AG04450 (cell line): ENCODE results near the gene MED28. TPM values are rescaled to one million over a fixed set of nuclear protein-coding genes. Genes with fewer than 3 reads are reported as not detected.
"Not testable (repeated sequence)": the region's sequence is repeated elsewhere in the genome, so short reads cannot be mapped to it uniquely, and the experiment has no call there.

Experiments
- CTCF ChIA-PET: fragments of 300-600, 350-600 bp; formaldehyde crosslinking; extraction: SDS; loops from one replicate; lab custom pipeline; 2022; ENCODE audit warnings: antibody characterized with exemption, inconsistent platforms; lab: Charles Lee
- POLR2A ChIA-PET: fragments of 350-600 bp; formaldehyde crosslinking; extraction: SDS; loops from one replicate; lab custom pipeline; 2021; ENCODE audit warnings: antibody characterized with exemption, inconsistent platforms; lab: Yijun Ruan, JAX
- DNase-seq: peaks from one replicate; pipeline ENCODE4 v3.0.0-alpha.2; 2011; ENCODE audit warnings: low read depth, low spot score
- H3K27ac ChIP-seq: one replicate; pipeline ENCODE4 v1.5.1; 2012; ENCODE audit warnings: low read depth, low read length, control low read depth
- H3K27me3 ChIP-seq: one replicate; pipeline ENCODE4 v1.6.0; 2012; ENCODE audit warnings: low read length; ENCODE audit not compliant: control insufficient read depth, insufficient read depth
- H3K4me3 ChIP-seq: 2 replicates; pipeline ENCODE4 v1.5.1; 2011; ENCODE audit warnings: mild to moderate bottlenecking, low read depth, low read length, control low read depth
- H3K9me3 ChIP-seq: 2 replicates; pipeline ENCODE4 v1.5.1; 2012; ENCODE audit warnings: low read length; ENCODE audit not compliant: control insufficient read depth, insufficient read depth
- polyA plus RNA-seq: library from polyadenylated mRNA; depleted of rRNA; stranded (reverse); fragments of >200 nt; gene quantifications from 2 replicates; pipeline ENCODE4 v1.2.3, GENCODE V29; 2011
- TF ChIP-seq, protein P1 (sequence below): IDR thresholded peaks from 2 replicates; pipeline ENCODE4 v1.5.1; 2011; ENCODE audit warnings: low read depth, low read length, control low read depth, inconsistent platforms

MED28 gene
- polyA plus RNA-seq, 1 experiment, result 48.6 TPM

DNA sequence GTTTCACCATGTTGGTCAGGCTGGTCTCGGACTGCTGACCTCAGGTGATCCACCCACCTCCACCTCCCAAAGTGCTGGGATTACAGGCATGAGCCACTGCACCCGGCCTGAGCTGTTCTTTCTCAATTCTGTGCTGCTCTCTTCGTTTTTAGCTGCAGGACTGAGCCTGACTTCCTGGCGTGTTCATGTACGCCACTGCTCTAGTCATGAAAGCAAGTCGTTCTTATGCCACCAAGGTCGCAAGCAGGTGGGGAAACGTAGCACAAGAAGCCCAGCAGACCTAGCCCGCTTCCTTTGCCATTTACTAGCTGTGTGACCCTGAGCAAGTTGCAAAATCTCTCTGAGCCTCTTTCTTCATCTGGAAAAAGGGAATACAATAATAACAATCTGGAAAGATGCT lies 43.4 kb downstream of the MED28 start:
- CTCF ChIA-PET, result interaction anchor here (0.6 to 1.3 kb wide), 3 partner anchors 15 to 109 kb away, joined by 3 to 4 read pairs (median 3); no protein-coding TSS in a partner anchor

DNA sequence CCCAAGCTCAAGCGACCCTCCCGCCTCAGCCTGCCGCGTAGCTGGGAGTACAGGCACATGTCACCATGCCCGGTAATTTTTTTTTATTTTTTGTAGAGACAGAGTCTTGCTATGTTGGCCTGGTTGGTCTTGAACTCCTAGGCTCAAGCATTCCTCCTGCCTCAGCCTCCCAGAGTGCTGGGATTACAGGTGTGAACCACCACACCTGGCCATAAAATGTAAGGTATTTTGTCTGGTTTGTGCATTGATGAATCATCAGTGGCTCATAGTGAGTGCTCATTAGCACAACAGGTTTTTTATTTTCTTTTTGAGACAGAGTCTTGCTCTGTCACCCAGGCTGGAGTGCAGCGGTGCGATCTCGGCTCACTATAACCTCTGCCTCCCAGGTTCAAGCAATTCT lies 44.8 kb downstream of the MED28 start:
- DNase-seq, POLR2A ChIA-PET, H3K27ac ChIP-seq, H3K27me3 ChIP-seq, H3K9me3 ChIP-seq, H3K4me3 ChIP-seq, CTCF ChIA-PET: not testable (repeated sequence)

More for the DNA sequence above, 43.4 kb downstream of the MED28 start:
- no peak for DNase-seq
- Histone ChIP-seq H3K27ac (no peak overlapping the region), H3K27me3 (peaks cover 4% of the 10 kb centered on the region), H3K4me3 (no peak overlapping the region), H3K9me3 (no peaks in the 10 kb centered on the region)
- POLR2A ChIA-PET, result no interaction called here
- TF ChIP-seq, protein P1, sequence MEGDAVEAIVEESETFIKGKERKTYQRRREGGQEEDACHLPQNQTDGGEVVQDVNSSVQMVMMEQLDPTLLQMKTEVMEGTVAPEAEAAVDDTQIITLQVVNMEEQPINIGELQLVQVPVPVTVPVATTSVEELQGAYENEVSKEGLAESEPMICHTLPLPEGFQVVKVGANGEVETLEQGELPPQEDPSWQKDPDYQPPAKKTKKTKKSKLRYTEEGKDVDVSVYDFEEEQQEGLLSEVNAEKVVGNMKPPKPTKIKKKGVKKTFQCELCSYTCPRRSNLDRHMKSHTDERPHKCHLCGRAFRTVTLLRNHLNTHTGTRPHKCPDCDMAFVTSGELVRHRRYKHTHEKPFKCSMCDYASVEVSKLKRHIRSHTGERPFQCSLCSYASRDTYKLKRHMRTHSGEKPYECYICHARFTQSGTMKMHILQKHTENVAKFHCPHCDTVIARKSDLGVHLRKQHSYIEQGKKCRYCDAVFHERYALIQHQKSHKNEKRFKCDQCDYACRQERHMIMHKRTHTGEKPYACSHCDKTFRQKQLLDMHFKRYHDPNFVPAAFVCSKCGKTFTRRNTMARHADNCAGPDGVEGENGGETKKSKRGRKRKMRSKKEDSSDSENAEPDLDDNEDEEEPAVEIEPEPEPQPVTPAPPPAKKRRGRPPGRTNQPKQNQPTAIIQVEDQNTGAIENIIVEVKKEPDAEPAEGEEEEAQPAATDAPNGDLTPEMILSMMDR, result no peak

DNA sequence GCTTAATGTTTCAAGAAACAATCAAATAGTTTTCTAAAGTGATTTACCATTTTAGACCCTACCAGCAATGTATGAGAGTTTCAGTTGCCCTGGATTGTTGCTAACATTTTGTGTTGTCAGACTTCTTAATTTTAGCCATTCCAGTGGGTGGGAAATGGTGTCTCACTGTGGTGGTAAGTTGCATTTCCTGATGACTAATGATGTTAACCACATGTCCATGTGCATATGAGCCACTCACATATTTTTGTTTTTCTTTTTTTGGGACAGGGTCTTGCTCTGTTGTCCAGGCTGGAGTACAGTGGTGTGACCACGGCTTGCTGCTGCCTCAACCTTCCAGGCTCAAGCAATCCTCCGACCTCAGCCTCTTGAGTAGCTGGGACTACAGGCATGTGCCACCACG lies 48.3 kb downstream of the MED28 start:
- TF ChIP-seq, protein P1, result no peak

DNA sequence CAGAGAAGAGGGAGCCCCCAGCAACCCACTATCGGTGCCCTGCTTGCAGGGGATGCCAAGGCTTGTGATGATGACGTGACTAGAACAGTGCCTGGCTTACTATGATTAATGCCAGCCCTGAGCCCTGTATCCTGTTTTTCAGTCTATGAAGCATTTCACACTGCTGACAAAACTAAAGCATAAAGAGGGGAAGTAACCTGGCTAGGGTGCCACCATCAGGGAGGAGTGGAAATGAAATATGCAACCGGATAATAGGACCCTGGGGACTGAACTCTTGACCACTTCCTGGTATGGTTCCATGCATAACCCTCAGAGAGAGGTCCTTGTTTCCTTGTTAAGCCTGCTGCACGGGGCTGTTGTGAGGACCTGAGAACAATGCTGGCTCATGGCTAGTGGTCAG lies 50.3 kb downstream of the MED28 start:
- Histone ChIP-seq H3K9me3 (no peaks in the 10 kb centered on the region), H3K27me3 (peaks cover 2% of the 10 kb centered on the region), H3K27ac (no peak overlapping the region), H3K4me3 (no peak overlapping the region)
- DNase-seq, result no peak
- ChIA-PET POLR2A (no interaction called here), CTCF (no interaction called here)
- TF ChIP-seq, protein P1, result no peak

More for the DNA sequence above, 48.3 kb downstream of the MED28 start:
- ChIA-PET POLR2A (no interaction called here), CTCF (no interaction called here)
- no peak for DNase-seq
- Histone ChIP-seq H3K9me3 (no peaks in the 10 kb centered on the region), H3K4me3 (no peak overlapping the region), H3K27ac (no peak overlapping the region), H3K27me3 (peaks cover 4% of the 10 kb centered on the region)

DNA sequence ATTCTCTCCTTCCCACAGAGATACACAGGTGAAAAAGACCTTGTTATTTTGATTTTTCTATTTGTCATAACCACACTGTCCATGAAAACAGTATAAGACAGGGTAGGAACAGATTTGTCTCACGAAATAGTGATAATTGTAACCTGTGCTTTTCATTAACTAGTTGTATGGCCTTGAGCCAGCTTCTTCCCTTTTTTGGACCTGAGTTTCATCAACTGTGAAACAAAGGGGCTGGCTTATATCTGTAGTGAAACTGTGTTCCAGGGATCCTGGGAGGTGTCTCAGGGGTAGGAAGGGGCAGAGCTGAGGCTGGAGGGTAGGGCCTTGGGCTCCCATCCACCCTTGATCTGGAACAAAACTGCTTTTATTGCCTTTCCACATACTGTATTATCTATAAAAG lies 50.9 kb downstream of the MED28 start:
- TF ChIP-seq, protein P1, result no peak
- Histone ChIP-seq H3K9me3 (no peaks in the 10 kb centered on the region), H3K4me3 (no peak overlapping the region), H3K27ac (no peak overlapping the region), H3K27me3 (peaks cover 2% of the 10 kb centered on the region)
- POLR2A ChIA-PET, result no interaction called here
- CTCF ChIA-PET, result no interaction called here
- no peak for DNase-seq

DNA sequence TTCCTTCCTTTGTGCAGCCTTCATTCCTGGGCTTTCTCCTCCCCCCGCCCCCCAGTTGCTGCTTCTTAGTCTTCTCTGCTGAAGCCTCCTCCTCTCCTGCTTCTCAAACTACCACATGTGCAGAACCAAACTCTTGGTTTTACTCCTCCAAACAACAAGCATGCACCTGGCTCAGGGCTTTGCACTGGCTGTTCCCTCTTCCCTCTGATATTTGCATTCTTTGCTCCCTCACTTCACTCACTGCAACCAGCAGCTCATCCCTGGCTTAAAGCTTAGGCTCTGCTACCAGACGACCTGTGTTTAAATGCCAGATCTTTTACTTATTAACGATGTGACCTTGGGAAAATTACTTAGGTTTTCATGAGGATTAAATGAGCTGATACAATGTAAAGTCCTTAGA lies 51.4 kb downstream of the MED28 start:
- Histone ChIP-seq H3K4me3 (no peak overlapping the region), H3K27ac (no peak overlapping the region), H3K9me3 (no peaks in the 10 kb centered on the region), H3K27me3 (peaks cover 2% of the 10 kb centered on the region)
- CTCF ChIA-PET, result no interaction called here
- POLR2A ChIA-PET, result no interaction called here
- TF ChIP-seq, protein P1, result no peak
- no peak for DNase-seq
